Effector memory CD4-positive, alpha-beta T cell (primary cell): ENCODE measurements around the gene ZNF580.

Experiments used
- DNase-seq, 3 donors: peaks; one replicate each; pipeline ENCODE4 v3.0.0-alpha.2; 2020
- H3K27ac ChIP-seq: 2 replicates; pipeline ENCODE4 v1.7.0; 2013; ENCODE audit warnings: mild to moderate bottlenecking, low read length, moderate library complexity; ENCODE audit not compliant: insufficient read depth, poor library complexity, severe bottlenecking
- H3K27me3 ChIP-seq: replicated peaks from 2 replicates; pipeline ENCODE4 v1.7.0; 2013; ENCODE audit warnings: mild to moderate bottlenecking, low read length; ENCODE audit not compliant: insufficient read depth, control insufficient read depth, poor library complexity, severe bottlenecking
- H3K36me3 ChIP-seq: 2 replicates; pipeline ENCODE4 v1.7.0; 2013; ENCODE audit warnings: mild to moderate bottlenecking, low read length, moderate library complexity; ENCODE audit not compliant: control insufficient read depth, insufficient read depth
- H3K4me1 ChIP-seq: 2 replicates; pipeline ENCODE4 v1.7.0; 2013; ENCODE audit warnings: low read length, mild to moderate bottlenecking; ENCODE audit not compliant: control insufficient read depth, insufficient read depth, poor library complexity, severe bottlenecking
- H3K4me3 ChIP-seq: 2 replicates; pipeline ENCODE4 v1.7.0; 2013; ENCODE audit warnings: low read length, low read depth, mild to moderate bottlenecking; ENCODE audit not compliant: insufficient read depth, poor library complexity, severe bottlenecking
- H3K9me3 ChIP-seq: 2 replicates; pipeline ENCODE4 v1.7.0; 2013; ENCODE audit warnings: mild to moderate bottlenecking, low read length, moderate library complexity; ENCODE audit not compliant: control insufficient read depth

Gene ZNF580

GRCh38 chr19:55624109-55625003, 16.4 kb upstream of the ZNF580 start, which contains the start of gene ZNF784:
TSS of gene ZNF784 (minus strand) at chr19:55624566. CDS start at chr19:55624561, 5 bp downstream.
- peak; percentile 87 to 93 (median 93) for DNase-seq
- Histone ChIP-seq H3K27me3 (no peaks in the 10 kb centered on the region), H3K27ac (peak within 1 kb of the TSS; percentile 97), H3K9me3 (no peaks in the 10 kb centered on the region), H3K4me1 (peaks cover 14% of the 10 kb centered on the region), H3K36me3 (peaks cover 4% of the 10 kb centered on the region), H3K4me3 (peak within 1 kb of the TSS; percentile 83)

DNA sequence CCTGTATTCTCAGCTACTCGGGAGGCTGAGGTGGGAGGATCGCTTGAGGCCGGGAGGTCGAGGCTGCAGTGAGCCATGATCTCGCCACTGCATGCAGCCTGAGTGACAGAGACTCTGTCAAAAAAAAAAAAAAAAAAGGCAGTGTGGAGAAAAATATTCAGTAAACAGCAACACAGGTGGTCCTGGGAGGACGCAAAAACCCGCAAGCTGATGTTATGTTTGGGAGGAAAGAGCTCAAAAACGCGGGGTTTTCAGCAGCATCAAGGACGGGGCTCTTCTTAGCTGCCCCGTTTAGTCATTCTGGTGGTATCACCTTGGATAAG, 15.8 kb upstream of the ZNF580 start:
- Histone ChIP-seq H3K36me3 (peaks cover 4% of the 10 kb centered on the region), H3K27ac (peak overlapping the region; percentile 97), H3K27me3 (no peaks in the 10 kb centered on the region), H3K9me3 (no peaks in the 10 kb centered on the region), H3K4me3 (peak overlapping the region; percentile 83), H3K4me1 (peaks cover 14% of the 10 kb centered on the region)
- DNase-seq = no peak

DNA sequence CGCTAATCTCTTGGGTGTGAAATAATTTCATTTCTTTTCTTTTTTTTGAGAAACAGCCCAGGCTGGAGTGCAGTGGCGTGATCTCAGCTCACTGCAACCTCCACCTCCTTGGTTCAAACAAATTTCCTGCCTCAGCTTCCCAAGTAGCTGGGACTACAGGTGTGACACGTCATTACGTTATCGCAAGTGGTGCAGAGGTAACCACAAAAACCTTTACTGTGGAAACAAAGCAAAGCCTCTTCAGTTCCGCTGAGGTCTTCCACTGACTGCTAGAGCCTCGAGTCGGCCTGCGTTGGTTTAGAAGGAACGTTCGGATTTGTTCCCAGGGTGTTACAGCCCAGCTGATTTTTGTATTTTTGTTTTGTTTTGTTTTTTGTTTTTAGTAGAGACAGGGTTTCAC, 14.5 kb upstream of the ZNF580 start:
- peak overlapping the region; percentile 65 for H3K27ac ChIP-seq
- H3K4me3 ChIP-seq = no peak overlapping the region
- DNase-seq = peak; percentile 54 to 64 (median 60)
- no peaks in the 10 kb centered on the region for H3K27me3 ChIP-seq
- H3K36me3 ChIP-seq = no peaks in the 10 kb centered on the region
- H3K4me1 ChIP-seq = peaks cover 14% of the 10 kb centered on the region
- H3K9me3 ChIP-seq = no peaks in the 10 kb centered on the region

- no peaks in the 10 kb centered on the region for H3K9me3 ChIP-seq
- H3K4me1 ChIP-seq = peaks cover 26% of the 10 kb centered on the region
- H3K27ac ChIP-seq = no peak overlapping the region
Measured at GRCh38 chr19:55632463-55632834, 8.4 kb upstream of the ZNF580 start.

DNA sequence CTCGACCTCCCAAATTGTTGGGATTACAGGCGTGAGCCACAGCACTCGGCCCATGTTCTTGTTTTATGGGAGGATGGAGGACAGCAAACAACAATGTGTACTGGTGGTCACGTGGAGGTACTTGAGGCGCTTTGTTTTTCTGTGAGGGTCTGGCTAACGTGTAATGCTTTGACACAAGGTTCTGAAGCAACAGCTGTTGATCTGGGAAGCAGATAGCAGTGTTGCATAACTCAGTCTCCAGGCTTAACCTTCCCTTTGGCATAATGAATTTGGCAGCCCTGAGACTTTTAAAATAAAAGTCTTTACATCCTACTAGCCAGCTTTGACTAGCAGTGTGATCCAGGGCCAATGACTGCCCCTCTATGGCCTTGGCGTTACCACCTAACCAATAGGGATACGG, 6.9 kb upstream of the ZNF580 start:
- Histone ChIP-seq H3K4me1 (peaks cover 28% of the 10 kb centered on the region), H3K9me3 (no peaks in the 10 kb centered on the region), H3K27ac (no peak overlapping the region), H3K4me3 (no peak overlapping the region), H3K27me3 (no peaks in the 10 kb centered on the region), H3K36me3 (no peaks in the 10 kb centered on the region)
- no peak for DNase-seq

More at GRCh38 chr19:55632463-55632834, 8.4 kb upstream of the ZNF580 start:
- Histone ChIP-seq H3K36me3 (no peaks in the 10 kb centered on the region), H3K27me3 (no peaks in the 10 kb centered on the region), H3K4me3 (no peak overlapping the region)
- peak; percentile 68 to 89 (median 78) for DNase-seq

DNA sequence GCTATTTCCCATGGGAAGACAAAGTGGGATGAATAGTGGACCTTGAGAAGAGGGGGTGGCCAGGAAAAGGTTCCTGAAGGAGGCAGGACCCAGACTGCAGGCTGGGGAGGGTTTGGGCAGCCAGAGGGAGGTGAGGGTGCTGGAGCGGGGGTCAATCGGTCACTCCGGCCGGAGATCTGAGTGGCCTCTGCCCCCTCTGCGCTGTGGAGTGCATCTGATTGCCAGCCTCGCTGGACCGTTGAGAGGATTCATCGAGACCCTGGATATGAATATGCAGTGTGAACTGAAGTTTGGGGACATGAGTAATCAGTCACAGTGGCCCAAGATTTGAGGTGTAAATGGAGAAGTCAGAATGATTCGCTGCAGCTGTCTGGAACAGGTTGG, 5.5 kb upstream of the ZNF580 start:
- DNase-seq = no peak
- Histone ChIP-seq H3K36me3 (no peaks in the 10 kb centered on the region), H3K27me3 (no peaks in the 10 kb centered on the region), H3K9me3 (no peaks in the 10 kb centered on the region), H3K4me3 (peak overlapping the region; percentile 96), H3K4me1 (peaks cover 32% of the 10 kb centered on the region), H3K27ac (peak overlapping the region; percentile 99)

DNA sequence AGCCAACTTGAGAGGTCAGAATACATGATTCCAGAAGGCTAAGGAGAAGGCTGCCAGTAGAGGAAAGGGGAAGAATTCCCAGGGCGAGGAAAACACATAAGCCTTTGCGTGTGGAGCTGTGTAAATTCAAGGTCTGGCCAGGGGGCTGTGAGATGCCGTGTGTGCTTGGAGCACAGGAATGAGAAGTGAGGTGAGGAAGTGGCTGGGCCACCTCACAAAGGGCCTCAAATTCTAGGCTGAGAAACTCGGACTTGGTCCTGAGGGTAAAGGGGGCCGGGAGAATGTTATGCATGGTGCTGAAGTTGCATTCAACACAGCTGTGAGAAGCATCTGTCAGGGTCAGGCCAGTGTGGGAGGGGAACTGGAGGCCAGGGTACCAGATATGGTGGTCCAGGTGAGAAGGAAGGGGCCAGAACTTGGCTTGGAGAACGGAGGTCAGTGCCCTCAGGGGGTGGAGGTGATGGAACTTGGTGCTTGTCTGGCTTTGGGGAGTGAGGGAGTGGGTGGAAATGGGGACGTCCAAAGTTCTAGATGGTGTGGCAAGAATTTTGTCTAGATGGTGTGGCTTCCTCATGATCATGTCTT, 4.9 kb upstream of the ZNF580 start:
- peak overlapping the region; percentile 96 for H3K4me3 ChIP-seq
- no peaks in the 10 kb centered on the region for H3K36me3 ChIP-seq
- H3K9me3 ChIP-seq = no peaks in the 10 kb centered on the region
- no peaks in the 10 kb centered on the region for H3K27me3 ChIP-seq
- H3K4me1 ChIP-seq = peaks cover 35% of the 10 kb centered on the region
- DNase-seq = no peak
- H3K27ac ChIP-seq = peak overlapping the region; percentile 99

- Histone ChIP-seq H3K27ac (peak overlapping the region; percentile 19), H3K4me1 (peaks cover 36% of the 10 kb centered on the region), H3K4me3 (no peak overlapping the region)
Measured at GRCh38 chr19:55636723-55637122, 4.1 kb upstream of the ZNF580 start.

DNA sequence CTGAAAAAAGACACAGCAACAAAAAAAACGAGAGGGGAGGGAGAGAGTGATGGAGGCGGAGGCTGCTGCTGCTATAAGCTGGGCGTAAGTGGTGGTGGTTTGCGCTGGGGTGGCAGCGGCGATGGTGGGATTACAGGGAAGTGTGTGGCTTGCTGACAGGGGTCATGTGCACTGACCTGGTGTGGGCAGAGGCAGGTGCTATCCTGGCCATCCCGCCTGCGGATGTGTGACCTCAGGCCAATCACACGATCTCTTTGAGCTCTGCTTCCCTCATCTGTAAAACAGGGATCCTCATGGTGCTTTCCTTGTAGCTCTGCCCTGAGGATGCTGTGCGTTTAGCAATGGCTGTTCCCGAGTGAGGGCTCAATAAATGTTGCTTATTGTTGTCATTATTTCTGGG, 3.3 kb upstream of the ZNF580 start:
- Histone ChIP-seq H3K4me1 (peaks cover 36% of the 10 kb centered on the region), H3K9me3 (no peaks in the 10 kb centered on the region), H3K27me3 (no peaks in the 10 kb centered on the region), H3K4me3 (no peak overlapping the region), H3K36me3 (no peaks in the 10 kb centered on the region), H3K27ac (peak overlapping the region; percentile 21)
- no peak for DNase-seq

More at GRCh38 chr19:55636723-55637122, 4.1 kb upstream of the ZNF580 start:
- no peak for DNase-seq
- Histone ChIP-seq H3K36me3 (no peaks in the 10 kb centered on the region), H3K27me3 (no peaks in the 10 kb centered on the region), H3K9me3 (no peaks in the 10 kb centered on the region)

DNA sequence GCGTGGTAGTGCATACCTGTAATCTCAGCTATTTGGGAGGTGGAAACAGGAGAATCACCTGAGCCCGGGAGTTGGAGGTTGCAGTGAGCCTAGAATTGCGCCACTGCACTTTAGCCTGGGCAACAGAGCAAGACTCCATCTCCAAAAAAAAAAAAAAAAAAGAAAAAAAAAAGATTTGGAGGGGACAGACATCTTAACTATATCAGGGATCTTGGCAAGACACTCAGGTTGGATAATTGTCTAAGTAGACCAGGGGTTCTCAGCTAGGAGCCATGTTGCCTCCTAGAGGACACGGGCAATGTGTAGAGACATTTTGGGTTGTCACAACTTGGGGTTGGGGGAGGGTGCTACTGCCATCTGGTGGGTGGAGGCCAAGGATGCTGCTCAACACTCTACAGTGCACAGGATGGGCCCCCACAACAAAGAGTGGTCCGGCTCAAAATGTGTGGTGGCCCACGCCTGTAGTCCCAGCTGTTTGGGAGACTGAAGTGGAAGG, 1.9 kb upstream of the ZNF580 start:
- DNase-seq = no peak
- H3K9me3 ChIP-seq = no peaks in the 10 kb centered on the region
- no peak overlapping the region for H3K27ac ChIP-seq
- peaks cover 45% of the 10 kb centered on the region for H3K4me1 ChIP-seq
- no peaks in the 10 kb centered on the region for H3K27me3 ChIP-seq
- no peak overlapping the region for H3K4me3 ChIP-seq
- no peaks in the 10 kb centered on the region for H3K36me3 ChIP-seq
